OCI-M2 (cell line): ENCODE measurements around the gene CD69.
"Not testable (repeated sequence)": the region's sequence is repeated elsewhere in the genome, so short reads cannot be mapped to it uniquely, and the experiment has no call there.

Source experiments
- DNase-seq: peaks from one replicate; lab custom pipeline; 2025; ENCODE audit not compliant: unreplicated experiment; lab: John Stamatoyannopoulos, UW

The CD69 gene

GRCh38 chr12:9751204-9752144 lies 9.2 kb downstream of the CD69 start:
- no peak for DNase-seq

GRCh38 chr12:9750276-9751203 lies 10.2 kb downstream of the CD69 start:
- no peak for DNase-seq

GRCh38 chr12:9749640-9750039 lies 11.1 kb downstream of the CD69 start:
- no peak for DNase-seq

GRCh38 chr12:9745199-9745598 lies 15.5 kb downstream of the CD69 start:
- DNase-seq, result no peak

- no peak for DNase-seq
Measured at GRCh38 chr12:9742661-9743060, 18.0 kb downstream of the CD69 start.

GRCh38 chr12:9741726-9742125 lies 19.0 kb downstream of the CD69 start:
- DNase-seq, result no peak

- no peak for DNase-seq
Measured at GRCh38 chr12:9740106-9740750, 20.5 kb downstream of the CD69 start.

GRCh38 chr12:9739404-9740105 lies 21.1 kb downstream of the CD69 start:
- DNase-seq, result not testable (repeated sequence)

- DNase-seq, result not testable (repeated sequence)
Measured at GRCh38 chr12:9738905-9739304, 21.8 kb downstream of the CD69 start.

GRCh38 chr12:9736936-9737705 lies 23.6 kb downstream of the CD69 start:
- no peak for DNase-seq

- DNase-seq, result no peak
Measured at GRCh38 chr12:9735601-9736000, 25.1 kb downstream of the CD69 start.

- DNase-seq, result no peak
Measured at GRCh38 chr12:9732921-9733461, 27.7 kb downstream of the CD69 start, which contains the start of gene CLECL1. CLECL1 (minus strand) TSS chr12:9733097.

- no peak for DNase-seq
Measured at GRCh38 chr12:9731797-9732196, 28.9 kb downstream of the CD69 start.

GRCh38 chr12:9731393-9731792 lies 29.3 kb downstream of the CD69 start:
- no peak for DNase-seq

- DNase-seq, result no peak
Measured at GRCh38 chr12:9730591-9730990, 30.1 kb downstream of the CD69 start.

GRCh38 chr12:9730011-9730410 lies 30.7 kb downstream of the CD69 start:
- no peak for DNase-seq

GRCh38 chr12:9729082-9729481 lies 31.6 kb downstream of the CD69 start:
- DNase-seq, result no peak

- no peak for DNase-seq
Measured at GRCh38 chr12:9727813-9728212, 32.9 kb downstream of the CD69 start.

GRCh38 chr12:9725213-9725870 lies 35.4 kb downstream of the CD69 start:
- no peak for DNase-seq
